GM12878 (cell line): ENCODE measurements around the gene KIF9. TPM values are rescaled to one million over a fixed set of nuclear protein-coding genes. Genes with fewer than 3 reads are reported as not detected.

Experiments
- ATAC-seq: fragments of 200-7000 bp; cut with Tn5 transposase; 3 replicates; pipeline ENCODE4 v1.9.1; 2020; ENCODE audit warnings: mild to moderate bottlenecking, moderate library complexity
- BruUV-seq: library from RNA; stranded (reverse); fragments of 400-500 nt; replicated peaks from 2 replicates; lab custom pipeline; 2021; lab: Mats Ljungman, UMichigan
- CTCF ChIA-PET: fragments of 300-600 bp; sonication (Branson Sonifier 250); formaldehyde crosslinking; extraction: SDS; loops from one replicate; lab custom pipeline; 2021; ENCODE audit warnings: inconsistent platforms; lab: Yijun Ruan, JAX
- POLR2A ChIA-PET: fragments of 350-600 bp; formaldehyde crosslinking; extraction: SDS; loops from one replicate; lab custom pipeline; 2021; ENCODE audit warnings: inconsistent platforms; lab: Charles Lee
- RAD21 ChIA-PET: fragments of 300-600 bp; sonication (Branson Sonifier 250); formaldehyde crosslinking; loops from one replicate; lab custom pipeline; 2023; ENCODE audit warnings: antibody characterized with exemption; ENCODE audit not compliant: unreplicated experiment; lab: Charles Lee
- SMC1A ChIA-PET: fragments of 300-600 bp; sonication (Branson Sonifier 250); formaldehyde crosslinking; loops from one replicate; lab custom pipeline; 2023; ENCODE audit not compliant: unreplicated experiment, uncharacterized antibody; lab: Charles Lee
- DNase-seq: peaks from one replicate; pipeline ENCODE4 v3.0.0-alpha.2; 2011; ENCODE audit warnings: low read depth, low spot score
- FAIRE-seq: peaks from 3 replicates; lab custom pipeline; 2011; peaks lifted over from hg19 to GRCh38; lab: Jason Lieb, UNC
- H2AFZ ChIP-seq: 2 replicates; pipeline ENCODE4 v1.6.0; 2011; ENCODE audit warnings: low read depth, low read length, control low read depth; ENCODE audit not compliant: control insufficient read depth
- H3K27ac ChIP-seq: 2 replicates; pipeline ENCODE4 v1.5.1; 2011; ENCODE audit warnings: control low read depth; ENCODE audit not compliant: control insufficient read depth, insufficient read depth
- H3K27me3 ChIP-seq, 2 experiments: replicated peaks in 1 of 2; 2 replicates each; pipeline versions ENCODE4 v1.6.0 to v1.6.1; 2011; ENCODE audit warnings: low read length in 1 of 2; ENCODE audit not compliant: control insufficient read depth in 2 of 2, insufficient read depth in 2 of 2
- H3K36me3 ChIP-seq, 2 experiments: 2 replicates each; pipeline ENCODE4 v1.5.1; 2011; ENCODE audit warnings: low read length in 1 of 2; ENCODE audit not compliant: control insufficient read depth in 2 of 2, insufficient read depth in 2 of 2
- H3K4me1 ChIP-seq: 2 replicates; pipeline ENCODE4 v1.6.1; 2011; ENCODE audit warnings: mild to moderate bottlenecking, low read length, moderate library complexity, mixed read lengths; ENCODE audit not compliant: control insufficient read depth, insufficient read depth
- H3K4me2 ChIP-seq: 2 replicates; pipeline ENCODE4 v1.6.0; 2011; ENCODE audit warnings: control low read depth; ENCODE audit not compliant: control insufficient read depth, insufficient read depth
- H3K4me3 ChIP-seq: fragments of 200-600 bp; sonication (generic); 2 replicates; pipeline ENCODE4 v1.5.1; 2016
- H3K79me2 ChIP-seq: 2 replicates; pipeline ENCODE4 v1.6.0; 2011; ENCODE audit warnings: low read length; ENCODE audit not compliant: control insufficient read depth, insufficient read depth
- H3K9ac ChIP-seq: 2 replicates; pipeline ENCODE4 v1.8.0; 2011; ENCODE audit warnings: low read length, control low read depth, mixed read lengths; ENCODE audit not compliant: control insufficient read depth, insufficient read depth
- H3K9me3 ChIP-seq: replicated peaks from 3 replicates; pipeline ENCODE4 v1.5.1; 2011; ENCODE audit warnings: mild to moderate bottlenecking, low read length; ENCODE audit not compliant: control insufficient read depth, insufficient read depth
- H4K20me1 ChIP-seq: 2 replicates; pipeline ENCODE4 v1.6.0; 2011; ENCODE audit not compliant: control insufficient read depth, insufficient read depth
- MYC ChIP-seq: IDR thresholded peaks from 2 replicates; pipeline ENCODE4 v1.6.1; 2011; ENCODE audit warnings: mild to moderate bottlenecking, low read length, moderate library complexity, inconsistent platforms; ENCODE audit not compliant: insufficient read depth, insufficient replicate concordance, insufficient read length, severe bottlenecking
- WGBS: methylation state at CpG from one replicate; pipeline ENCODE4 v1.1.6; 2016; ENCODE audit warnings: low lambda C conversion rate; ENCODE audit not compliant: insufficient replicate concordance, insufficient coverage; ENCODE audit errors: missing lambda C conversion rate; 5-methylcytosine and 5-hydroxymethylcytosine counted together
- in situ Hi-C: fragments of 300-500 bp; cut with MboI; formaldehyde crosslinking; loops from 9 replicates; pipeline ENCODE4 v1.14.3; 2018; ENCODE audit warnings: mixed read lengths
- intact Hi-C: fragments of 100-400 bp; cut with micrococcal nuclease; formaldehyde crosslinking; loops from one replicate; pipeline ENCODE4 v1.14.2; 2022; ENCODE audit not compliant: unreplicated experiment
- polyA plus RNA-seq, 11 experiments: library from polyadenylated mRNA; depleted of rRNA in 4 of 11; unstranded in 6 of 11; stranded (reverse) in 5 of 11; fragments of >200 nt; fragmentation: Nextera tagmentation in 4 of 11; fragmentation: Illumina TruSeq in 1 of 11; extraction: Ambion mirVana in 4 of 11; extraction: Trizol in 1 of 11; gene quantifications; 1 replicate in 1 of 11; 2 replicates in 10 of 11; pipeline versions ENCODE4 v1.2.1 to v1.2.3, GENCODE V29; 2011 to 2016; ENCODE audit warnings: inconsistent platforms in 2 of 11, missing spikeins in 2 of 11, low read depth in 1 of 11
- total RNA-seq, 4 experiments: library from RNA; depleted of rRNA in 3 of 4; stranded (reverse); fragments of >200 nt in 3 of 4; fragmentation: Illumina TruSeq in 1 of 4; extraction: Trizol in 1 of 4; gene quantifications; 2 replicates each; pipeline versions ENCODE4 v1.2.1 to v1.2.3, GENCODE V29; 2013 to 2021
- TF ChIP-seq, protein P1 (sequence below): fragments of 450-650 bp; IDR thresholded peaks from 2 replicates; pipeline ENCODE4 v1.6.1; 2016; ENCODE audit warnings: mild to moderate bottlenecking

KIF9 gene
- total and polyA plus RNA-seq, 10 of the 15 experiments (the other 5 are each of a cell fraction or from before 2014, with no cell fraction given): 3.0 to 10.2 (median 5.9) TPM

DNA sequence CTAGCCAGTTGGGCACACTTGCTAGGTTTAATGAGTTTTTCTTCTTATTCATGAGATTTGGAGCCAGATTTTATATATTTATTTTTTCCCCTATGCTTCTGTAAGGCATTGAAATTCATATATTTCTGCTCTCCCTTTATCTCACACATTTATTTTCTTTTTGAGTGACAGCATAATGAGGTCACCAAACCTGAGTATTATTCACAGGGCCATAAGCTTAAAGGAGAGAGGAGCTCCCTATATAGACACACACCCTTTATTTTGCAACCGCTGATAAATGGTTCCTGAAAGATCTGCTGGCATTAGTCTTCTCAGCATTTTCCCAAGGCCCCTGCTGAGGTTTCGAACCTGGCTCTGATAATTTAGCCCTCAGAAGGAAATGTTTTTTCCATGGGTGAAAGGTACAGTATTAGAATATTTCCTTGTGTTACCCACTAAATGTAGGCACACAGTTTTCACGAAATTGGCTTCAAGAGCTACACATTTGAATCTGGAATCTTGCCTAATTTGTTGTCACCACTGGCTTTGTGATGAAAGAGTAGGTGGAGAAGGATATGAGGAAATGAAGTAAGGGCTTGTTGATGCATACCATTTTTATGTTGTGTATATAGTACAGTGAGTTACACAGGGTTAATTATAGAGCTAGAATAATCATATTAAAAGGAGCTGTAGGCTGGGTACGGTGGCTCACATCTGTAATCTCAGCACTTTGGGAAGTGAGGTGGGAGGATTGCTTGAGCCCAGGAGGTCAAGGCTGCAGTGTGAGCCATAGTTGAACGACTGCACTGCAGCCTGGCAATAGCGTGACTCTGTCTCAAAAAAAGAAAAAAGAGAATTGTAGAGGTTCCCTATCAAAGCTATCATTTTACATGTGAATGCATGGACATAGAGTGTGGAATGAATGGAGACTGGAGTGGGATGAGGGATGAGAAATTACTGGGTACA is 6.6 kb upstream of the KIF9 start:
- Histone ChIP-seq H3K79me2 (peaks cover 81% of the 10 kb centered on the region), H3K4me1 (peaks cover 49% of the 10 kb centered on the region), H3K27ac (no peak overlapping the region), H3K9ac (no peak overlapping the region), H3K9me3 (no peaks in the 10 kb centered on the region), H2AFZ (no peak overlapping the region), H3K4me2 (no peak overlapping the region), H3K36me3 (peaks cover 0 to 12% of the 10 kb centered on the region in 2 experiments), H3K27me3 (no peaks in the 10 kb centered on the region), H3K4me3 (no peak overlapping the region), H4K20me1 (no peaks in the 10 kb centered on the region)
- ChIA-PET POLR2A (interaction anchor here (0.6 to 3.2 kb wide), 5 partner anchors 15 to 332 kb away, joined by 3 to 16 read pairs (median 4); partner anchors contain the start of gene PTPN23), CTCF (interaction anchor here (0.7 to 1.3 kb wide), 4 partner anchors 31 to 125 kb away, joined by 3 to 5 read pairs (median 3); partner anchors contain the start of gene SETD2), SMC1A (interaction anchor here (0.9 to 6.8 kb wide), 7 partner anchors 10 to 92 kb away, joined by 3 to 68 read pairs (median 4); partner anchors contain the start of gene PTPN23), RAD21 (interaction anchor here (1.0 to 1.4 kb wide), 2 partner anchors 8 to 17 kb away, joined by 3 to 4 read pairs; no protein-coding TSS in a partner anchor)
- TF ChIP-seq MYC: no peak
- TF ChIP-seq, protein P1, sequence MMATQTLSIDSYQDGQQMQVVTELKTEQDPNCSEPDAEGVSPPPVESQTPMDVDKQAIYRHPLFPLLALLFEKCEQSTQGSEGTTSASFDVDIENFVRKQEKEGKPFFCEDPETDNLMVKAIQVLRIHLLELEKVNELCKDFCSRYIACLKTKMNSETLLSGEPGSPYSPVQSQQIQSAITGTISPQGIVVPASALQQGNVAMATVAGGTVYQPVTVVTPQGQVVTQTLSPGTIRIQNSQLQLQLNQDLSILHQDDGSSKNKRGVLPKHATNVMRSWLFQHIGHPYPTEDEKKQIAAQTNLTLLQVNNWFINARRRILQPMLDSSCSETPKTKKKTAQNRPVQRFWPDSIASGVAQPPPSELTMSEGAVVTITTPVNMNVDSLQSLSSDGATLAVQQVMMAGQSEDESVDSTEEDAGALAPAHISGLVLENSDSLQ: peak; percentile 81
- in situ Hi-C loops: no loop called here
- DNase-seq: no peak
- intact Hi-C loops: loop anchor here (10.0 kb wide), 1 partner anchor 86 kb away; no protein-coding TSS in a partner anchor
- 77% methylated on average over 6 of the region's 6 CpGs for WGBS
- FAIRE-seq: no peak
- no peak for ATAC-seq
- no TSS peak for BruUV-seq
